Stimulated activated naive CD8-positive, alpha-beta T cell treated with anti-CD3 and anti-CD28 coated beads, Interleukin-15, amount 100 ng/mL, for 72 hours (primary cell): ENCODE data around the gene RIPOR3.
A peak's percentile ranks its signal among the peaks of the same experiment; 100 is the strongest.
"Not testable (repeated sequence)": the region's sequence is repeated elsewhere in the genome, so short reads cannot be mapped to it uniquely, and the experiment has no call there.

Experiments
- ATAC-seq: fragments of 150-1000 bp; cut with Tn5 transposase; 2 replicates; pipeline ENCODE4 v1.10.0; 2021; ENCODE audit warnings: mild to moderate bottlenecking, moderate library complexity
- DNase-seq, 2 donors: peaks; one replicate each; pipeline ENCODE4 v3.0.0; 2021 to 2022
- H3K27ac Mint-ChIP-seq, 2 donors: one replicate each; pipeline ENCODE4 v1.8.0; 2022; ENCODE audit warnings: mild to moderate bottlenecking in 2 of 2, mixed read lengths in 2 of 2, moderate library complexity in 2 of 2
- H3K27me3 Mint-ChIP-seq: one replicate; pipeline ENCODE4 v1.8.0; 2022; ENCODE audit warnings: mixed read lengths
- H3K4me1 Mint-ChIP-seq: one replicate; pipeline ENCODE4 v1.8.0; 2022; ENCODE audit warnings: mild to moderate bottlenecking, mixed read lengths
- H3K4me3 Mint-ChIP-seq, 2 donors: one replicate each; pipeline ENCODE4 v1.8.0; 2022; ENCODE audit warnings: mild to moderate bottlenecking in 2 of 2, mixed read lengths in 2 of 2, moderate library complexity in 1 of 2
- H3K9me3 Mint-ChIP-seq, 2 donors: one replicate each; pipeline ENCODE4 v1.8.0; 2022; ENCODE audit warnings: mixed read lengths in 2 of 2

RIPOR3 gene

DNA sequence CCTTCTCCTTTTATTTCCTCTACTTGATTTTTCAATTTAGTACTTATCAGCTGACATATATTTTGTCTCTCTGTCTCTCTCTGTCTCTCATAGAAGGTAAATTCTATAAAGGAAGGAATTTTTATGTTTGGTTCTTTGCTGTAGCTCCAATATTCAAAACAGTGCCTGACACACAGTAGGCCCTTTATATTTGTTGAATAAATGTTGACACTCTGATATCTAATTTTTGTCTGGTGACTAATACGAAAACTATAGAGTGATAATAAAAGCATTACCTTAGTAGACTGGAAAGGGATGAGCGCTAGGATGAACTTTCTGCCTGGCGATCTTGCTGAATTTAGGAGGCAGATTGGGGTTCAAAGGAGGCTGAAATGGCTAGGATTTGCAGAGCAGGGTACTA is 138.4 kb downstream of the RIPOR3 start:
- Mint-ChIP-seq H3K4me3 (no peak overlapping the region), H3K9me3 (no peaks in the 10 kb centered on the region), H3K27ac (no peak overlapping the region), H3K27me3 (no peaks in the 10 kb centered on the region), H3K4me1 (no peaks in the 10 kb centered on the region)
- ATAC-seq (no peak), DNase-seq (no peak)

DNA sequence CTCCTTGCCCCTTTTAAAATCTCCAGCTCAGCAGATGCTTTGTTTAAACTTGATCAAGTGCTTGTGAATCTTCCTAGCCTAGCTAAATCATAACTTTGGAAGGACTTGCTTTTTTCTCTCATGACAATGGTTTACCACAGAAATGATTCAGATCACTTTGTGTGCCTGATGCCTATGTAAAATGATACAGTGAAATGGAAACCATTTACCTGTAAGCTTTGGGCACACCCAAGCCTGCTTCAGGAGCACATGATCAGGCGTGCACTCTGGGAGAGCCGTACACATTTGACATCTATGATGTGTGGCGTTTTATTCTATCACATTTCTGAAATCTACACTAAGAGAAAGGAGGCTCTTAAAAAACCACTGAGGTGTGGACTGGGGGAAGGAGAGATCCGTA is 140.1 kb downstream of the RIPOR3 start:
- Mint-ChIP-seq H3K4me3 (peak overlapping the region in 1 of 2 donors; percentile 78), H3K4me1 (peaks cover 7% of the 10 kb centered on the region), H3K27ac (peak overlapping the region in 1 of 2 donors; percentile 66), H3K9me3 (no peaks in the 10 kb centered on the region), H3K27me3 (no peaks in the 10 kb centered on the region)
- ATAC-seq, result peak; percentile 90
- peak in 1 of 2 donors; percentile 31 for DNase-seq

- DNase-seq, result no peak
- ATAC-seq, result no peak
- Mint-ChIP-seq H3K4me3 (peak overlapping the region in 1 of 2 donors; percentile 78), H3K4me1 (peaks cover 15% of the 10 kb centered on the region), H3K27me3 (no peaks in the 10 kb centered on the region), H3K27ac (peak overlapping the region in 1 of 2 donors; percentile 44), H3K9me3 (no peaks in the 10 kb centered on the region)
Observed at GRCh38 chr20:50550531-50550930, 140.8 kb downstream of the RIPOR3 start.

DNA sequence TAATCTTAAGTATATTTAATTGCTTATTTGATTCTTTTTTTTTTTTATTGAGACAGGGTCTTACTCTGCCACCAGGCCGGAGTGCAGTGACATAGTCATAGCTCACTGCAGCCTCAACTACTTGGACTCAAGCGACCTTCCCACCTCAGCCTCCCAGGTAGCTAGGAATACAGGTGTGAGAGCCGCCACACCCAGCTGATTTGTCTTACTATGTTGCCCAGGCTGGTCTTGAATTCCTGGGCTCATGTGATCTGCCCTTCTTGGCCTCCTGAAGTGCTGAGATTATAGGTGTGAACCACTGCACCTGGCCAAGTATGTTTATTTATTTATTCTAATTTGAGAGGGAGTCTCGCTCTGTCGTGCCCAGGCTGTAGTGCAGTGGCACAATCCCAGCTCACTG is 142.9 kb downstream of the RIPOR3 start:
- Mint-ChIP-seq H3K27ac (peak overlapping the region in 1 of 2 donors; percentile 19), H3K9me3 (no peaks in the 10 kb centered on the region), H3K4me3 (peak overlapping the region in 1 of 2 donors; percentile 64), H3K4me1 (peaks cover 30% of the 10 kb centered on the region), H3K27me3 (no peaks in the 10 kb centered on the region)
- ATAC-seq (no peak), DNase-seq (no peak)

DNA sequence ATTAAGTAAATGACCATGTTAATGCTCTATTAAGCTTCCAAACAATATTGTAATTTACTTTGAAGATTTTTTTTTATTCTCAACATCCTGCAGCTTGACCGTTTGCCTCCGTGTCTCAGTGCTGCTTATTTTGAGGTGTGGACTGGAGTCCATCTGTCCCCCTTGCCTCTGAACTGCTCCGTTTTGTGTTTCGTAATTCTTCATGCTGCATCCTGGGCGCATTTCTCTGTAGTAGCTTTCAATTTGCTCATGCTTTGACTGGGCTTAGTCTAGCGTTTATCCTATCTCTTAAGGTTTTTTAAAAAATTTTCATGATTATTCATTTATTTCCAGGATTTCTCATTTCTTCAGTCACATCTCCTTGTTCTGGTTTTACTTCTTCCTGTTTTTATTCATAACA is 143.4 kb downstream of the RIPOR3 start:
- H3K27ac Mint-ChIP-seq, result peak overlapping the region in 1 of 2 donors; percentile 92
- DNase-seq (no peak), ATAC-seq (no peak)
- H3K9me3 Mint-ChIP-seq, result no peaks in the 10 kb centered on the region
- H3K4me3 Mint-ChIP-seq, result peak overlapping the region in 1 of 2 donors; percentile 64
- no peaks in the 10 kb centered on the region for H3K27me3 Mint-ChIP-seq
- H3K4me1 Mint-ChIP-seq, result peaks cover 34% of the 10 kb centered on the region

GRCh38 chr20:50546729-50547314 is 144.5 kb downstream of the RIPOR3 start:
- DNase-seq (peak in 1 of 2 donors; percentile 30), ATAC-seq (peak; percentile 74)
- Mint-ChIP-seq H3K4me3 (peak overlapping the region; percentile 74 to 81), H3K27ac (peak overlapping the region; percentile 75 to 92), H3K4me1 (peaks cover 44% of the 10 kb centered on the region), H3K9me3 (no peaks in the 10 kb centered on the region), H3K27me3 (no peaks in the 10 kb centered on the region)

DNA sequence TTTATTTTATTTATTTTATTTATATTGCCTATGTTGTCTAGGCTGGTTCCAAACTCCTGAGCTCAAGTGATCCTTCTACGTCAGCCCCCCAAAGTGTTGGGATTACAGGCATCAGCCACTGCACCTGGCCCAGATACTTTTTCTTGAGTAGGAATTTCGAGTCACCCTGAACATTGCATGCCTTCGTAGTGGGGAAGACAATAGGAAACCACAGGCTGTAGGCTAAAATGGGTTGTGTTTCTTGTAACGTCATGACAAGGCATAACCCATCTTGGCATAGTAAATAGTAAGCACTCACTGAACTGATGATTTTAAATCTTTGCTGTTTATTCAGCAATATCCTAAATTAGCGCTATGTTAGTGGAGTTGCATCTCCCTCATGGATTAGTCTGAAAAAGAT is 146.2 kb downstream of the RIPOR3 start:
- Mint-ChIP-seq H3K4me1 (peaks cover 61% of the 10 kb centered on the region), H3K27me3 (no peaks in the 10 kb centered on the region), H3K27ac (peak overlapping the region; percentile 41 to 54), H3K4me3 (peak overlapping the region; percentile 23 to 81), H3K9me3 (no peaks in the 10 kb centered on the region)
- no peak for ATAC-seq
- DNase-seq, result no peak

GRCh38 chr20:50543326-50543725 is 148.0 kb downstream of the RIPOR3 start:
- H3K4me1 Mint-ChIP-seq, result peaks cover 75% of the 10 kb centered on the region
- no peaks in the 10 kb centered on the region for H3K9me3 Mint-ChIP-seq
- ATAC-seq (no peak), DNase-seq (no peak)
- no peak overlapping the region for H3K4me3 Mint-ChIP-seq
- H3K27ac Mint-ChIP-seq, result peak overlapping the region in 1 of 2 donors; percentile 10
- no peaks in the 10 kb centered on the region for H3K27me3 Mint-ChIP-seq

DNA sequence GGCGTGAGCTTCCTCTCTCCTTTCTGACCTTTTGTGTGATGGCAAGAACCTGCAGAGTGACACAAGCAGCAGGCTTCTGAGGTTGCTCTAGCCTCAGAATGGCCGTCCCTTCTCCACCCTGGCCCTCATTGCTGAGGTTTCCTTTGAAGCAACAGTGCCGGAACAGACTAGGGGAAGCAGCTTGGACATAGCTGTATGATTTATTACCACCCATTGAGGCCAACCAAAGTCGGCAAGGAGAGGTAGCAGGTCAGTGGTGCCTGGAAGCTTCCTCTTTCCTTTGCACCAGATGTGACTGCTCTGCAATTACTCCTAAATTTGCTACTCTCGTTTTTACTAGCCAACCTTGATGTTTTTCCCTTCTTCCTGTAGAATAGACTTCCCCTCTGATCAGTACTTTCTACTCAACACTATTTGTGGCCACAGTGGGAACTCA is 149.7 kb downstream of the RIPOR3 start:
- H3K27ac Mint-ChIP-seq, result peak overlapping the region; percentile 36 to 68
- peak overlapping the region; percentile 30 to 49 for H3K4me3 Mint-ChIP-seq
- DNase-seq (no peak), ATAC-seq (no peak)
- peaks cover 84% of the 10 kb centered on the region for H3K4me1 Mint-ChIP-seq
- H3K9me3 Mint-ChIP-seq, result no peaks in the 10 kb centered on the region
- H3K27me3 Mint-ChIP-seq, result no peaks in the 10 kb centered on the region

- peak overlapping the region; percentile 68 to 75 for H3K27ac Mint-ChIP-seq
- peak overlapping the region in 1 of 2 donors; percentile 27 for H3K4me3 Mint-ChIP-seq
- no peak for ATAC-seq
- no peaks in the 10 kb centered on the region for H3K27me3 Mint-ChIP-seq
- DNase-seq, result no peak
- H3K4me1 Mint-ChIP-seq, result peaks cover 82% of the 10 kb centered on the region
- H3K9me3 Mint-ChIP-seq, result no peaks in the 10 kb centered on the region
Observed at GRCh38 chr20:50540620-50541605, 150.4 kb downstream of the RIPOR3 start.

DNA sequence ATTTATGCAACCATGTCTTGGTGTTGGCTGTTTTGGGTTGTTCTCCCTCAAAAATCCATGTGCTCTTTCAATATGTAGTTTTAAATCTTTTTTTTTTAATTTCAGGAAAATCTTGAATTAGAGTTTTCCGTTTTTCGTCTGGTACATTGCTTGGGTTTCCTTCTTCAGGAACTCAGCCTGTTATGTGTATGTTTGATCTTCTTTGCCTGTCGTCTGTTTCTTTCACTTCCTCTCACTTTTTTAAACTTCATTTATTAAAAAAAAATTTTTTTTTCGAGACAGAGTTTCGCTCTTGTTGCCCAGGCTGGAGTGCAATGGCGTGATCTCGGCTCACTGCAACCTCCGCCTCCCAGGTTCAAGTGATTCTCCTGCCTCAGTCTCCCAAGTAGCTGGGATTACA is 151.5 kb downstream of the RIPOR3 start:
- peaks cover 84% of the 10 kb centered on the region for H3K4me1 Mint-ChIP-seq
- H3K4me3 Mint-ChIP-seq, H3K27me3 Mint-ChIP-seq, ATAC-seq, H3K27ac Mint-ChIP-seq, DNase-seq, H3K9me3 Mint-ChIP-seq: not testable (repeated sequence)

DNA sequence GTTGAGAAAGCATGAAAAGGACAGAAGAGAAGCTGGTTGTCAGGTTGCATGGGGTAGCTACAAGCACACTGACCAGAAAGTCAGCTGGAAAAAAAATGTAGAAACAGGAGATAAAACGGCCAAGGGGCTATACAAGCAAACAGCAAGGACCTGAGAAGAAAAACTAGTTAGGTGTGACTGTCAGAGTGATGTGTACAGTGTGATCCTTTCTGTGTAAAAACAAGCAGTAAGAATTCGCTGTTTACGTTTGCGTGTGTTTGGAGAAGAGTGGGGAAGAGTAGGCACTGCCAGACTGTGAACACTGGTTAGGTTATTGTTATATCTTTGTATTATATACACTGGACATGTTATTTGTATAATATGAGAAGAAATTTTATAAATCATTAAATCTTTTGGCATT is 153.1 kb downstream of the RIPOR3 start:
- no peaks in the 10 kb centered on the region for H3K27me3 Mint-ChIP-seq
- H3K9me3 Mint-ChIP-seq, result no peaks in the 10 kb centered on the region
- no peak overlapping the region for H3K27ac Mint-ChIP-seq
- no peak overlapping the region for H3K4me3 Mint-ChIP-seq
- peaks cover 85% of the 10 kb centered on the region for H3K4me1 Mint-ChIP-seq
- ATAC-seq (no peak), DNase-seq (no peak)

DNA sequence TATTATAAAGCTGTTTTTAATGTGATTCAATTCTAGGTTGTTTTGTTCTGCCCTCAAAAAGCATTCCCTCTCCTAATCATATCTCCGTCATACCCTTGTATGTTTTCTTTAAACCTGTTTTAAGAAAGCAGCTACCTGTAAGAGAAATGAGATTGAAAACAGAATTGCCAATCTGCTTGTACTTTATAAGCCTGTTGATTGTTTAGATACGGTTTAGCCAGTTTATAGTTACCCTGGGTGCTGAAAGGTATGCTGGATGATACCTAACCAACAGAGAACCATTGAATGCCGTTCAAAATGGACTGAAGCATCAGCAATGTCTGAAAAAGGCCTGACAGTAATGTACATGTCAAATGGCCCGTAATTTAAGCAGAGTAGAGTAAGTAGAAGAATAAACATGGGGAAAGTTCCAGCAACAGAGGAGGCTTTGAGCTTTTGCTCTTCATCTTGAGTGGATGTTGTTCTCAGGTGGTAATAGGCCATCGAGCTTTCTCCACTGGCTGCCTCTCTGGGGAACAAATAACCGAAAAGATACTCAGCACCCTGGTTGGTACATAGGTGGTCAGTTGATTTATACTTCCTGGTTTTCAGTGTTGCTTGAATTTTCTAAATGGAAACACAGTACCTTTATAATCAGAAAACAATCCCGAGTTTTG is 153.7 kb downstream of the RIPOR3 start:
- Mint-ChIP-seq H3K27ac (no peak overlapping the region), H3K9me3 (no peaks in the 10 kb centered on the region), H3K4me1 (peaks cover 87% of the 10 kb centered on the region), H3K4me3 (no peak overlapping the region), H3K27me3 (no peaks in the 10 kb centered on the region)
- DNase-seq, result no peak
- no peak for ATAC-seq

DNA sequence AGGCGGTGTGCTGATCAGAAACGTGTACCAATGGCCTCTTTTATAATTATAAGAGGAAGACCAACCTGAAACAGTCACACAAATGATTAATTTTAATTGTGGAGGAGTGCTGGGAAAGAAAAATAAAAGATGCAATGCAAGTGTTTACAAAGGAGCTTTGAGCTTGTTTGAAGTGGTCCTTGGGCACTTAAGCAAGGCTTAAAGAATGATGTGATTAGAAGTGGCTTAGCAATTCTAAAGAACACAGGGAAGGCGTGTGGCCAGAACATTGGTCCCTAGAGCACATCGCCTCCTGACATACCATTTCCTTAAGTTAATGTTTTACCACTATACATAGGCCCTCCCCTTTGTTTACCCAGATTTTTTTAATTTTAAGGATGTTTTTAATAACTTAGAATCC is 155.0 kb downstream of the RIPOR3 start:
- ATAC-seq, result no peak
- Mint-ChIP-seq H3K27ac (no peak overlapping the region), H3K4me1 (peaks cover 87% of the 10 kb centered on the region), H3K4me3 (no peak overlapping the region), H3K9me3 (no peaks in the 10 kb centered on the region), H3K27me3 (no peaks in the 10 kb centered on the region)
- no peak for DNase-seq
